ENCODE measurements around the gene IFIT1. TPM values are rescaled to one million over a fixed set of nuclear protein-coding genes. Genes with fewer than 3 reads are reported as not detected.
A peak's percentile ranks its signal among the peaks of the same experiment; 100 is the strongest.
"Not testable (repeated sequence)": the region's sequence is repeated elsewhere in the genome, so short reads cannot be mapped to it uniquely, and the experiment has no call there.

The IFIT1 gene
- total RNA-seq, 1 experiment from 2014 or later, result 21.7 TPM

DNA sequence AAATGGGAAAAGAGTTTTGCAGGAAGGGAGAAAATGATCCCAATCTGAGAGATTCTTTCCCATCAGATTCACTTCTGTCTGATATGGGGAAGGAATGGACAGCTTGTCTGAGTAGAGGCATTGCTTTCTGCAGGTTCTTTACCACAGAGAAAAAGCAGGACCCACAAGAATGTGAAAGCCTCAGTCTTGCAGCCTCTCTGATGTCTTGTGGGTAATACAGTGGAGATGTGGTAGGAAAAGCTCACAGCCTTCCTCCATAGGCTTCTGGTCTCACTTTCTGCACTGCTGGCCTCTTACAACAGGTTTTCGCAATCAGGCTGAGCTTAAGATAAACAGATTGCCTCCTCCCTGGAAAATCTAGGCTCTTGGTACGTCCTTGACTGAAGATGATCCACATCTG is 551 bp downstream of the IFIT1 start:
- peak; percentile 77 for DNase-seq (ENCODE audit: low spot score)
- in situ Hi-C loops (cut with HindIII; ENCODE audit: low sequenced_read_pairs), result no loop called here

DNA sequence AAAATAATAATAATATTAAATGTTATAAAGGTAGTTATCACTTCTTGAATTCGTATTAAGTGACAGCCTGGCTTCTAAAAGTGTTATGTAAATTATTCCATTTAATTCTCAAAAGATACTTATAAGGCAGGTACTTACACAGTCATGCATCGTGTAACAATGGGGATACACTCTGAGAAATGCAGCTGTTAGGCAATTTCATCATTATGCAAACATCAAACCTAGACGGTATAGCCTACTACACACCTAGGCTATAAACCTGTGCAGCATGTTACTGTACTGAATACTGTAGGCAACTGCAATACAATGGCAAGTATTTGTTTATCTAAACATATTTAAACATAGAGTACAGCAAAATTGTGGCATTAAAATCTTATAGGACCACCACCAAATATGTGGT is 1.5 kb downstream of the IFIT1 start:
- peak; percentile 30 for DNase-seq (ENCODE audit: low spot score)
- in situ Hi-C loops (cut with HindIII; ENCODE audit: low sequenced_read_pairs), result no loop called here

DNA sequence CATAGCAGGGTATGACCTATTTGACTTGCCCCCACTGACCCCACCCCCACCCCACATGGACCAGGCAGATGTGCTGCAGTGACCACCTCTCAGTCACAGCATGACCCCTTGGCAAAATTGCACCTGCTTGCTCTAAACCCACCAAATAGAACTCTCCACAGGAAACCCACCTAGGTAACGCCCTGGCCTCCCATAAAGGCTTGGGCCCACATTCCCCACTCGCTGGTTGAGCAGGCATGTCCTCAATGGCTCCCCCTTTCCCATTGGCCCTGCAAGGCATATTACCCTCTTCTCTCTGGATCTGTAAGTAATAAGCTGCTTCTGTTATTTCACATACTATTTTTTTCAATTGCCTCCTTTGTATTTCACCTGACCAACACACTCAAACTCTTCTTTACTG is 2.7 kb downstream of the IFIT1 start:
- no peak for DNase-seq (ENCODE audit: low spot score)
- in situ Hi-C loops (cut with HindIII; ENCODE audit: low sequenced_read_pairs), result no loop called here

DNA sequence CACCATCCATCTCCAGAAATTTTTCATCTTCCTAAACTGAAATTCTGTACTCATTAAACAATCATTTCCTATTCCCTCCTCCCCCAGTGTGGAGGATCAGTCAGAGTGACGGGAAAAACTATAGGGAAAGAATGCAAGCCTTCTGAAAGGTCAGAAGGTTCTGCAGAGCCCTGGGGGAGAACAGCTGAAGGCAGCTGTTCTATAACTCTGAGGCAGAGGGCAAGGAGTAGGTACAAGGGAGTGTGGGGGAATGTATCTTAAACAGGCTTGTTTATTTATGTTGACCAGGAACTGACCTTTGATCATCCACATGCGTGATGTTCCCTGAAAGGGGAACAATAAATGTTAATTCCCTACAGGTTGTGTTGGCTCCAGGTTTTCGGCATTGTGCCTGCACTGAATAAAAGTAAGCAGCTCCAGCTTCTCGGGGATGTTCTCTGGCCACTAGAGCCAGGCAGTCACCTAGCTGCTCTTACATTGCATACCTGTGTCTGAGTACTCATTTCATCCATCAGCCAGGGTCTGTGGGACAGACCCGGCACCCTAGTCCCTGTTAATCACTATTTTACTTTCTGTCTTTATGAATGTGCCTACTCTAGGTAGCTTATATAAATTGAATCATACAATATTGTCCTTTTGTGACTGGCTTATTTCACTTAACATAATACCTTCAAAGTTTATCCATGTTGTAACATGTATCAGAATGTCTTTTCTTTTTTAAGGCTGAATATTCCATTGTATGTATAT is 5.8 kb downstream of the IFIT1 start:
- in situ Hi-C loops (cut with HindIII; ENCODE audit: low sequenced_read_pairs), result no loop called here
- DNase-seq (ENCODE audit: low spot score), result no peak

DNA sequence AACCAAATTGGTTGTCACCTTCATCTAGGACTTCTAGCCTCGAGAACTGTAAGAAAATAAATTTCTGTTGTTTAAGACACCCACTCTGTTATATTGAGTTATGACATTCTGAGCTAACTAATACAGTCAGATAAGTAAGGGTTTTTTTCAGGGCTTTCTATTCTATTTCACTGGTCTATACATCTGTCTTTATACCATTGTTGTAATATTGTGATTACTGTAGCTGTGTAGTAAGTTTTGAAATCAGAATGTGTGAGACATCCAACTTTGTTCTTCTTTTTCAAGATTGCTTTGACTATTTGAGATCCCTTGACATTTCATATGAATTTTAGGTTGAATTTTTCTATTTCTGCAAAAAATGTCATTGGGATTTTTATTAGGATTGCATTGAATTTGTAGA is 7.5 kb downstream of the IFIT1 start:
- no peak for DNase-seq (ENCODE audit: low spot score)
- in situ Hi-C loops (cut with HindIII; ENCODE audit: low sequenced_read_pairs), result no loop called here

DNA sequence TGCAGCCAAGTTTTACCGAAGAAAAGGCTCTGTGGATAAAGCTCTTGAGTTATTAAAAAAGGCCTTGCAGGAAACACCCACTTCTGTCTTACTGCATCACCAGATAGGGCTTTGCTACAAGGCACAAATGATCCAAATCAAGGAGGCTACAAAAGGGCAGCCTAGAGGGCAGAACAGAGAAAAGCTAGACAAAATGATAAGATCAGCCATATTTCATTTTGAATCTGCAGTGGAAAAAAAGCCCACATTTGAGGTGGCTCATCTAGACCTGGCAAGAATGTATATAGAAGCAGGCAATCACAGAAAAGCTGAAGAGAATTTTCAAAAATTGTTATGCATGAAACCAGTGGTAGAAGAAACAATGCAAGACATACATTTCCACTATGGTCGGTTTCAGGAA is 10.6 kb downstream of the IFIT1 start:
- in situ Hi-C loops (cut with HindIII; ENCODE audit: low sequenced_read_pairs), result no loop called here
- no peak for DNase-seq (ENCODE audit: low spot score)

DNA sequence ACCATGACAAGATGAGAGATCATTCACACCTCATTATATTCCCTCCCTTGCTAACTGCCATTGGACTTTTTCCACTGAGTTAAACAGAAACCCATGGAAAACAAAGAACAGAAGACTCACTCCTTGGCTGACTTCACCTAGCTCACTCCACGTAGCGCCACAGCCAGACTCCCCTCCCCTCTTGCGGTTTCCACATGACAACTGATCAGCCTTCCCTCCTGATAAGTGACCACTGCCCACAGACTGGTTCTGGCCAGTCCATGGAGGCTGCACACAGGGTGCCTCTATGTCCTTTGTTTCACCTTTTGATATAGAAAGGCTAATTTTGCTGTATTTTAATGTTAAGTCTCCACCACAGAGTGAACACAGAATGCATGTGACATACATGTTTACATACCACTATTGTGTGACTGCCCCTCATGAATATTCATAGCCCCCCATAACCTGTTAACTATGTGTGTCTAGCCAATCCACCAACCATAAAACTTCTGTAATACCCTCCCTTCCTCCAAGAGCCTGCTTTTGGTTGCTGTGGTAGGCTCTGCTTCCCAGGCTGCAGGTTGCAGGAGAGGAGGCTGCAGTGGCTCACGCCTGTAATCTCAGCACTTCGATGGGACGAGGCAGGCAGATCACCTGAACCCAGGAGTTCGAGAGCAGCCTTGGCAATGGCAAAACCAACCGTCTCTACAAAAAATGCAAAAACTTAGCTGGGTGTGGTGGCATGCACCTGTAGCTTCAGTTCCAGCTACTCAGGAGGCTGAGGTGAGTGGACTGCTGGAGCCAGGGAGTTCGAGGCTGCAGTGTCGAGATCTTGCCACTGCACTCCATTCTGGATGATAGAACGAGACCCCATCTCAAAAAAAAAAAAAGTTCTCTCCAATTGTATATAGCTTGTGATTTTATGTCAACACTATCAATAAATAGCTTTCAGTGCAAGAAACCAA is 12.0 kb downstream of the IFIT1 start:
- DNase-seq (ENCODE audit: low spot score), result no peak
- in situ Hi-C loops (cut with HindIII; ENCODE audit: low sequenced_read_pairs), result no loop called here

DNA sequence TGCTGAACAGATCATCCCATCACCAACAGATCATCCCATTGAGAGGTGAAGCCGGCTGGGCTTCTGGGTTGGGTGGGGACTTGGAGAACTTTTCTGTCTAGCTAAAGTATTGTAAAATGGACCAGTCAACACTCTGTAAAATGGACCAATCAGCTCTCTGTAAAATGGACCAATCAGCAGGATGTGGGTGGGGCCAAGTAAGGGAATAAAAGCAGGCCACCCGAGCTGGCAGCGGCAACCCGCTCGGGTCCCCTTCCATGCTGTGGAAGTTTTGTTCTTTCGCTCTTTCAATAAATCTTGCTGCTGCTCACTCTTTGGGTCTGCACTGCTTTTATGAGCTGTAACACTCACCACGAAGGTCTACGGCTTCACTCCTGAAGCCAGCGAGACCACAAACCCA is 13.8 kb downstream of the IFIT1 start:
- in situ Hi-C loops (cut with HindIII; ENCODE audit: low sequenced_read_pairs); DNase-seq (ENCODE audit: low spot score): not testable (repeated sequence)

DNA sequence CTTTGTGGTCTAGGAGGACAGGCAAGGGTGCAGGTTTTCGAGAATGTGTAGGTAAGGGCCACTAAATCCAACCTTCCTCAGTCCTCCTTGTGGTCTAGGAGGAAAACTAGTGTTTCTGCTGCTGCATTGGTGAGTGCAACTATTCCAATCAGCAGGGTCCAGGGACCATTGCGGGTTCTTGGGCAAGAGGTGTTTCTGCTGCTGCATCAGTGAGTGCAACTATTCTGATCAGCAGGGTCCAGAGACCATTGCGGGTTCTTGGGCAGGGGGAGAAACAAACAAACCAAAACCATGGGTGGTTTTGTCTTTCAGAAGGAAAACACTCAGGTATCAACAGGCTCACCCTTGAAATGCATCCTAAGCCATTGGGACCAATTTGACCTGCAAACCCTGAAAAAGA is 15.4 kb downstream of the IFIT1 start:
- DNase-seq (ENCODE audit: low spot score); in situ Hi-C loops (cut with HindIII; ENCODE audit: low sequenced_read_pairs): not testable (repeated sequence)

DNA sequence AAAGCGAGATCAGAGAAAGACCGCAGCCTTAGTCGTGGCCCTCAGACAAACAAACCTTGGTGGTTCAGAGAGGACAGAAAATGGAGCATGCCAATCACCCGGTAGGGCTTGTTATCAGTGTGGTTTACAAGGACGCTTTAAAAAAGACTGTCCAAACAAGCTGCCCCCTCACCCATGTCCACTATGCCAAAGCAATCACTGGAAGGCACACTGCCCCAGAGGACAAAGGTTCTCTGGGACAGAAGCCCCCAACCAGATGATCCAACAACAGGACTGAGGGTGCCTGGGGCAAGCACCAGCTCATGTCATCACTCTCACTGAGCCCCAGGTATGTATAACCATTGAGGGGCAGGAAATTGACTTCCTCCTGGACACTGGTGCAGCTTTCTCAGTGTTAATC is 16.9 kb downstream of the IFIT1 start:
- in situ Hi-C loops (cut with HindIII; ENCODE audit: low sequenced_read_pairs); DNase-seq (ENCODE audit: low spot score): not testable (repeated sequence)

DNA sequence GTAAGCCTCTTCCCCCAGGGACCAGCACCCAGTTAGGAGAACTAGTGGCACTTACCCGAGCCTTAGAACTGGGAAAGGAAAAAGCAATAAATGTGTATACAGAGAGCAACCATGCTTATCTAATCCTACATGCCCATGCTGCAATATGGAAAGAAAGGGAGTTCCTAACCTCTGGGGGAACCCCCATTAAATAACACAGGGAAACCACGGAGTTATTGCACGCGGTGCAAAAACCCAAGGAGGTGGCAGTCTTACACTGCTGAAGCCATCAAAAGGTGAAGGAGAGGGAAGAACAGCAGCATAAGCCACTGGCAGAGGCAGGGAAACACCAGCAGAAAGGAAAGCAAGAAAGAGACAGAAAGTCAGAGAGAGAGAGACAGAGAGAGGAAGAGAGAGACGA is 18.1 kb downstream of the IFIT1 start:
- DNase-seq (ENCODE audit: low spot score); in situ Hi-C loops (cut with HindIII; ENCODE audit: low sequenced_read_pairs): not testable (repeated sequence)

DNA sequence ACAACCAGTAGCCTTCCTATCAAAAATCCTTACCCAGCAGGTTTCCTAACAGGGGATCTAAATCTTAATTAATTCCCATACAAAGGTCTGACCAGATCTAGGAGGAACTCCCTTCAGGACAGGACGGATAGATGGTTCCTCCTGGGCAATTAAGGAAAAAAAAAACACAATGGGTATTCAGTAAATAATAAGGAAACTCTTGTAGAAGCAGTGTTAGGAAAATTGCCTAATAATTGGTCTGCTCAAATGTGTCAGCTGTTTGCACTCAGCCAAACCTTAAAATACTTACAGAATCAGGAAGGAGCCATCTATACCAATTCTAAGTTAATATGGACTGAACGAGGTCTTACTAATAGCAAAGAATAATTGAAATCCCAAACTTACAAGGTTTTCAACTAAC is 18.7 kb downstream of the IFIT1 start:
- in situ Hi-C loops (cut with HindIII; ENCODE audit: low sequenced_read_pairs); DNase-seq (ENCODE audit: low spot score): not testable (repeated sequence)

DNA sequence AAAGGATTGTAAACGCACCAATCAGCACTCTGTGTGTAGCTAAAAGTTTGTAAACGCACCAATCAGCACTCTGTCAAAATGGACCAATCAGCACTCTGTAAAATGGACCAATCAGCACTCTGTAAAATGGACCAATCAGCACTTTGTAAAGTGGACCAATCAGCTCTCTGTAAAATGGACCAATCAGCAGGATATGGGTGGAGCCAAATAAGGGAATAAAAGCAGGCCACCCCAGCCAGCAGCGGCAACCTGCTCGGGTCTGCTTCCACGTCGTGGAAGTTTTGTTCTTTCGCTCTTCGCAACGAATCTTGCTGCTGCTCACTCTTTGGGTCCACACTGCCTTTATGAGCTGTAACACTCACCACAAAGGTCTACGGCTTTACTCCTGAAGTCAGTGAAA is 19.9 kb downstream of the IFIT1 start:
- in situ Hi-C loops (cut with HindIII; ENCODE audit: low sequenced_read_pairs); DNase-seq (ENCODE audit: low spot score): not testable (repeated sequence)

DNA sequence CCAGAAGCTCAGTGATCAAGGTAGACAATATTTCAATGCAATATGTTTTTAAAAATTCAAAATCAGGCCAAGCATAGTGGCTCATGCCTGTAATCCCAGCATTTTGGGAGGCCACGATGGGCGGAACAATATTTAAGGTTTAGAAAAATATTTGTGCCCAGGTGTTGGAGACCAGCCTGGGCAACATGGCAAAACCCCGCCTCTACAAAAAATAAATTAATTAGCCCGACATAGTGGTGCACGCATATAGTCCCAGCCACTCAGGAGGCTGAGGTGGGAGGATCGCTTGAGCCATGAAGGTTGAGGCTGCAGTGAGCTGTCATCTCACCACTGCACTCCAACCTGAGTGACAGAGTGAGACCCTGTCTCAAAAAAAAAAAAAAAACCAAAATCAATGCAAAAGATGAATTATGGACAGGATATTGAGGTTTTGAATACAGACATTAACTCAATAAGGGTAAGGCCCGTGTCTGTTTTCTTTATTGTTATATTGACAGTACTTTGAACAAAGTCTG is 21.0 kb downstream of the IFIT1 start:
- in situ Hi-C loops (cut with HindIII; ENCODE audit: low sequenced_read_pairs), result no loop called here
- no peak for DNase-seq (ENCODE audit: low spot score)

DNA sequence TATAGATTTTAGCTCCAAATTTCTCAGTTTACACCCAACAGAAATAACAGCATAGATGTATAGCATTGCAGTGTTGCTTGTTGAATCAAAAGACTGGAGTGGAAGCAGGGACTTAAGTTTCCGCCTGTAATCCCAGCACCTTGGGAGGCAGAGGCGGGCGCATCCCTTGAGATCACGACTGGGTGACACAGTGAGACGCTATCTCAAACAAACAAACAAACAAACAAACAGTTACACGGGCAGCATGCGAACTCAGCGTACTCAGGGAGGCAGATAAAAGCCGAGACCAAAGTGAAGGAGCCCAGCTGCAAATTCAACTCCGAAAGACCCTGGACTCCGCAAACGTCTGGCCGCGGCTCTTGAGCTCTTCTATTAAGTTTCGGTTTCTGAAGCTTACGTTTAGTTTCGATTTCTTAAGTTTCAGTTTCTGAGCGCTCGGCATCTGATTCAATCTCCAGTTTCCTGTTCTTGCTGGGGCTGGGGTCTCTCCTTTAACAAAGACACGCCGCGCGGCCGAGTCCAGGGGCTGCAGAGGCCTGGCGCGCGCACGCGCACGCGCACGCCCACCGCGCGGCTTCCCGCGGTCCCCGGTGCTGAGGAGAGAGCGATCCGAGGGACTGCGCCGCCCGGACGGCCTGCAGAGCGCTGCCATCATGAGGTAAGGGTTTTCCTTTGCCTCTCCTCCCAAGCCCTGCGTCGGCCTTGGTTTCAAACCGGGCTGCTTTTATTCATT is 21.9 kb downstream of the IFIT1 start, which contains the start of gene IFIT5:
TSS of gene IFIT5 (plus strand) at position 423 of the 733 bp plus-strand sequence. CDS start at position 654, 231 bp downstream.
- DNase-seq (ENCODE audit: low spot score), result peak; percentile 75
- in situ Hi-C loops (cut with HindIII; ENCODE audit: low sequenced_read_pairs), result no loop called here

DNA sequence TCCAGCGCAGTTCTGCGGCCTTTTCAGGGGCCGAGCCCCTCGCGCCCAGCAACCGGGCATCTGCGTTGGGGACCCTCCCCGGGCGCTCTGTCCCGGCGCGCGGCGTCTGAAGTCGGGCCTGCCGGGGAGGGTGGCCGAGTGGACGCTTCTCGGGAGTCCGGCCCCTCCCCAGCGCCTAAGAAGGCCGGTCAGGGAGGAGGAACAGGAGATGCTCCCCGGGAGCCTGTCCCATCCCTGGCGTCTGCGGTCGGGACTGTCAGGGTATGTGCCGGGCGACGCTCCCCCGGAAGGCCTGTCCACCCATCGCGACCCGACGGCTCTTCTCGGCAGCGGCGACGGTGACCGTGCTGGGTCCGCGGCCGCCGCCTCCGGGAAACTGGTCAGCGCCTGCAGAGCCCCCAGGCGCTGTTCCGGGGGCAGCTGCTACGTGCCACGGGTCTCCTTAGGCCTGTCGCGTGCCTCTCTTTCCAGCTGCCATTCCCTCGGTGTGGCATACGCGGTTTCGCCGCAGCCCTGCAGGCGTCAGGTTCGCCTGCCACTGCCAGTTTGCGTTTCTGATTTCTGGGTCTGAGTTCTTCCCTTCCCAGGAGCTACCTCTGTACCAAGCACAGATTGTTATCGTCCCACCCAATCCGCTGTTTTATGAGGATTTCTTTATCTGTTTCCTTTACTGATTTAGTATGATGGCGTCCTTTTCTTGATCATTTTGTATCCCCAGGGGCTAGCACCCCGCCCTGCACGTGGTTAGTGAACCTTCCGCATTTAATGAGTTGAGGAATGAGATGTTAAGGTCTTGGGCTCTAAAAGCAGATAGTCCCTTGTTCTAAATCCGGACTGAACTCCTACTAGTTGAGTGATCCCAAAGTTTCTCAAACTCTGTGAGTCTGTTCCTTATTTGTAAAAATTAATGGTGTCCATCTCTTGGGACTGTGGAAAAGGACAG is 22.7 kb downstream of the IFIT1 start:
- DNase-seq (ENCODE audit: low spot score), result peak; percentile 52
- in situ Hi-C loops (cut with HindIII; ENCODE audit: low sequenced_read_pairs), result no loop called here

DNA sequence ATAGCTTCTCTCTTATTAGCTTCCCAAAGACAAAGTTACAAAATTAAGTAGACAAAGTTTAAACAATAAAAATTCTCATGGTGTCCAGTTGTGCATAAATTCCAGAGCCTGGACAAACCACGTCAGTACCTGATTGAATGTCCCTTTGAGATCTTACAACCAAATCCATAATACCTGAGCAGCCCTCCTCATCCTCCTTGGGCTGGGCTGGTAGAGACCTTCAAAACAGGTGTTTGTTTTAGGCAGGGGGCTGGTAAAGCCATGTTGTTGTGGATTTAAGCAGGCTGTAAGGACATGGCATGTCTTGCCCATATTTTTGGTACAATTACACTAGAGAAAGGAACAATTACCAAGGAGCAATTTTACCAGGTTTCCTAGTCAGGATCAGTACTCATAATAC is 24.0 kb downstream of the IFIT1 start:
- peak; percentile 12 for DNase-seq (ENCODE audit: low spot score)
- in situ Hi-C loops (cut with HindIII; ENCODE audit: low sequenced_read_pairs), result no loop called here

DNA sequence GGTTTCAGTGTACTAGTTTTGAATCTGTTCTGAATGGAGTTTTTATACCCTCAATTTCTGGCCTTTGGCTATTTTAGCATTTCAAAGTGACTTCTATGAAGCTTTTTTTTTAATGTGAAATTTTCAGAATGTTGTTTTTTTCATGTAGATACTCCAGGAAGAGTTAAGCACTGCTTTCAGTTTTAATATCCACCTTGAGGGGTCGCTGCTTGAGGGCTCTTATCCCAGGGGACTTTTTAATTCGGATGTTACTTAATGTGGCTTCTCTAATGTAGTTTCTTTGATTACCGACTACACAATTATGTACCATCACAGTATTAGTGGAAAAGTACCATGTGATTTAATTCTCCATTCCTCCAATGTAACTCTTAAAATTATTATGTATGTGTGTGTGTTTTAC is 27.1 kb downstream of the IFIT1 start:
- in situ Hi-C loops (cut with HindIII; ENCODE audit: low sequenced_read_pairs), result no loop called here
- DNase-seq (ENCODE audit: low spot score), result peak; percentile 19

Measured in G401 (cell line).